ENCODE data around the gene LSM14A.

The LSM14A gene

DNA sequence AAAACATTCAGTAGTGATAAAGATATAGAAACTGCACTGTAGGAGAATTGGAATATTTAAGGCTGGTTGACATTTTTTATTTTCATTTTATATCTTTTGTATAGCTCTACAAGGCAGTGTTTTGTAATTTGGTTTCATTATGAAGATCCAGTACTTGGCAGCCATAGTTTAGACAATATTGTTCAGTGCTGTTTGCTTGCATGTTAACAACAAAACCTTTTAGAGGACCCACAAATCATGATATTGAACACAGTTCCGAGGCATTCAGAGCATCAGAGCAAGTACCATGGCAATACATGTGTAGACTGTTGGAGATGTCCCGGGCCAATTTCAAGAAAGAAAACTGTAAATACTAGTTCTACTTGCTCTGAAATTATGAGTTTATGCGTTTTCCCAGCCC lies 56.5 kb downstream of the LSM14A start:
- in situ Hi-C loops (cut with HindIII; ENCODE audit: low sequenced_read_pairs), result no loop called here
- TF ChIP-seq, protein P1, sequence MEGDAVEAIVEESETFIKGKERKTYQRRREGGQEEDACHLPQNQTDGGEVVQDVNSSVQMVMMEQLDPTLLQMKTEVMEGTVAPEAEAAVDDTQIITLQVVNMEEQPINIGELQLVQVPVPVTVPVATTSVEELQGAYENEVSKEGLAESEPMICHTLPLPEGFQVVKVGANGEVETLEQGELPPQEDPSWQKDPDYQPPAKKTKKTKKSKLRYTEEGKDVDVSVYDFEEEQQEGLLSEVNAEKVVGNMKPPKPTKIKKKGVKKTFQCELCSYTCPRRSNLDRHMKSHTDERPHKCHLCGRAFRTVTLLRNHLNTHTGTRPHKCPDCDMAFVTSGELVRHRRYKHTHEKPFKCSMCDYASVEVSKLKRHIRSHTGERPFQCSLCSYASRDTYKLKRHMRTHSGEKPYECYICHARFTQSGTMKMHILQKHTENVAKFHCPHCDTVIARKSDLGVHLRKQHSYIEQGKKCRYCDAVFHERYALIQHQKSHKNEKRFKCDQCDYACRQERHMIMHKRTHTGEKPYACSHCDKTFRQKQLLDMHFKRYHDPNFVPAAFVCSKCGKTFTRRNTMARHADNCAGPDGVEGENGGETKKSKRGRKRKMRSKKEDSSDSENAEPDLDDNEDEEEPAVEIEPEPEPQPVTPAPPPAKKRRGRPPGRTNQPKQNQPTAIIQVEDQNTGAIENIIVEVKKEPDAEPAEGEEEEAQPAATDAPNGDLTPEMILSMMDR (IDR thresholded peaks at IDR 0.05; ENCODE audit: low read depth, low read length, missing control alignments), result no peak
- no peak overlapping the region for H3K4me3 ChIP-seq (ENCODE audit: low read depth, low read length)
- DNase-seq (ENCODE audit: low read depth), result no peak

DNA sequence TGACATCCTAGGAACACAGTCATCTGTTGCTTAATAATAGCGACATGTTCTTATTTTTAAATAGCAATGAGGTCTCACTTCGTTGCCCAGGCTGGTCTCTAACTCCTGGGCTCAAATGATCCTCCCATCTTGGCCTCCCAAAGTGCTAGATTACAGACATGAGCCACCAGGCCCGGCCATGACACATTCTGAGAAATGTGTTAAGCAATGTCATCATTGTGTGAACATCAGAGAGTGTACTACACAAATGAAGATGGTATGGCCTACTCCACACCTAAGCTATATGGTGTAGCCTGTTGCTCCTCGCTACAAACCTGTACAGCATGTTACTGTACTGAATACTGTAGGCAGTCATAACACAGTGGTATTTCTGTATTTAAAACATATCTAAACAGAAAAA lies 57.4 kb downstream of the LSM14A start:
- H3K4me3 ChIP-seq (ENCODE audit: low read depth, low read length), result no peak overlapping the region
- DNase-seq (ENCODE audit: low read depth), result no peak
- in situ Hi-C loops (cut with HindIII; ENCODE audit: low sequenced_read_pairs), result no loop called here
- TF ChIP-seq, protein P1 (IDR thresholded peaks at IDR 0.05; ENCODE audit: low read depth, low read length, missing control alignments), result no peak

DNA sequence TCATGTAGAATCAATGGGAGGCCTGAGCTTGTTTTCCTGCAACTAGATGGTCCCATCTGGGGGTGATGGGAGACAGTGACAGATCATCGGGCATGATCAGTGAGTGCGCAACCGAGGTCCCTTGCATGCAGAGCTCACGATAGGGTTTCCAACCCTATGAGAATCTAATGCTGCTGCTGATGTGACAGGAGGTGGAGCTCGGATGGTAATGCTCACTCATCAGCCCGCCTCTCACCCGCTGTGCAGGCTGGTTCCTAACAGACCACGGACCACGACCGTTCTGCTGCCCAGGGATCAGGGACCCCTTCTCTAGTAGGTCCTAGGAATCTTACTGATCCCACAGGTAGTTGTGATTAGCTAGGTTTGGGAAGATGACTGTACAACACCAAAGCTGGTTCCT lies 58.5 kb downstream of the LSM14A start:
- in situ Hi-C loops (cut with HindIII; ENCODE audit: low sequenced_read_pairs), result no loop called here
- TF ChIP-seq, protein P1 (IDR thresholded peaks at IDR 0.05; ENCODE audit: low read depth, low read length, missing control alignments), result no peak
- DNase-seq (ENCODE audit: low read depth), result no peak
- no peak overlapping the region for H3K4me3 ChIP-seq (ENCODE audit: low read depth, low read length)

DNA sequence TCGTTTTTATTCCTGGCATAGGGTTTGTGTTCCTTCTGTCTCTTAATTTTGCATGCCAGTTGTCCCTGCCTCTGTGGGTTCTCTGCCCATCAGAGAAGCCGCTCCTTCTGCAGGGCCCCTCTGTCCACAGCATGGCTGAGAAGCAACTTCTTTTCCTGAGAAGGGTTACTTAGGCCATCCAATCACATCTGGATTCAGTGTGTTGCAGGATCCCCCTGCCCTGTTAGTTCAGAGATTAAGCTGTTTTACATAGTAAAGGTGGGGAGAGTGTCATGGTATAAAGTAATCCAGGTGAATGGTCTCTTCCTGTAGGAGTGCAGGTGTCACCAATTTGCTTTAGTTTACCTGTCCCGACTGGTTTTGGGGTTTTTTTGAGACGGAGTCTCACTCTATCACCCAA lies 59.1 kb downstream of the LSM14A start:
- no peak overlapping the region for H3K4me3 ChIP-seq (ENCODE audit: low read depth, low read length)
- no peak for DNase-seq (ENCODE audit: low read depth)
- TF ChIP-seq, protein P1 (IDR thresholded peaks at IDR 0.05; ENCODE audit: low read depth, low read length, missing control alignments), result no peak
- in situ Hi-C loops (cut with HindIII; ENCODE audit: low sequenced_read_pairs), result no loop called here

DNA sequence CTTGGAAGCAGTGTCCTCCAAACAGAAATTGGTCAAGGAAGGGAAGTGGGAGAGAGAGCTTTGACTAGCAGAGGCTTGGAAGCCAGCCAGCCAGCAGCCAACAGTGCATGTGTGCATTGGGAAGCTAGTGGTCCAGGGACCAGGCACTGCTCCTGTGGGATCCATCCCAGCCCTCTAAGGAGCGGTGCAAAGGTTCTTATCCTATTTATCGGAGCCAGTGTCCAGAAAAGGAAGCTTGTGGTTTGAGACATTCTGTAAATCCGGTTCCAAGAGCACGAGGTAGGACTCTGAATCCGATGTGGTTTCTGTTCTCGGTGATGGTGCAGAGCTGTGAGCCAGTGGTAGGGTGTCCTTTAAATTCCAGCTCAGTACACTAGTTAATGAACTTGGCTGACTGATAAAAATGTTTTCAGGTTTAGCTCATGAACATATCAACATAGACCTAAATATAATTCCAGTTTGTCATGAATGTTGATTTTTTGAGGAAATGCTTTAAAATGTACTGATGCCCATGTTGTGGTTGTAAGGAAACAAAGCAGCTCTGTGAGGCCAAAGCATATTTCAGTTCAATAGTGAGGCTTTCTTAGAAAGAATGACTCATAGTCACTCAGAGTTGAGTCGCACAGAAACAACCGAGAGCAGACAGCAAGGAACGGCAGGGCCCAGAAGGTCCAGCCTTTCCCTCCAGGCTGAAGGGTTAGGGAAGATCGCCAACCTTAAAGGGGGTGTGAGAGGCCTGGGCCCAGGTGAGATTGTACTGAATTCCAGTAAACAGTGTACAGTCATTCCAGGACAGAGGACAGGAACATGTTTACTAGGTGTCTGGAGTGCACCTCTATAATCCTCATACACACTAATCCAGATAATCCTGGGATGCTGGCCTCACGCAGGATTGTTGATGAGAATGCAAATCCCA lies 60.5 kb downstream of the LSM14A start:
- TF ChIP-seq, protein P1 (IDR thresholded peaks at IDR 0.05; ENCODE audit: low read depth, low read length, missing control alignments), result no peak
- H3K4me3 ChIP-seq (ENCODE audit: low read depth, low read length), result no peak overlapping the region
- DNase-seq (ENCODE audit: low read depth), result peak; percentile 95
- in situ Hi-C loops (cut with HindIII; ENCODE audit: low sequenced_read_pairs), result no loop called here

DNA sequence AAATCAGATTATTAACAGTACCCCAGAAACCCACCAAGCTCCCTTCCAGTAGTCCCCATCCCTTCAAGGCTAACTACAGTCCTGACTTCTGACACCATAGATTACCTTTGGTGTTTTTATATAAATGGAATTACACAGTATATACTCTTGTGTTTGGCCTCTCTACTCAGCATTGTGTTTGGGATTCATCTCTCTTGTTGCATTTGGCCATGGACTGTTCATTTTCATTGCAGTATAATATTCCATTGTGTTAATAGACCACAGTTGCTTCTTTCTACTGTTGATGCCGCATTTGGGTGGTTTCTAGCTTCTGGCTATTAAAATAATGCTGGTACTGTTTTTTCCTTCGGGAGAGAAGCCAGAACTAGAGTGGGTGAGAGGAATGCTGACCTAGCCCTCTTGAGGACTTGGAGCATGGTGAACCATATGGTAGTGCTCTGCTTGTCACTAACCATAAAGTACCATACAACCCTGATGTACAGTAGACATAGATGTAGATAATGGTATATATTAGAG lies 63.2 kb downstream of the LSM14A start:
- H3K4me3 ChIP-seq (ENCODE audit: low read depth, low read length), result no peak overlapping the region
- TF ChIP-seq, protein P1 (IDR thresholded peaks at IDR 0.05; ENCODE audit: low read depth, low read length, missing control alignments), result no peak
- in situ Hi-C loops (cut with HindIII; ENCODE audit: low sequenced_read_pairs), result no loop called here
- no peak for DNase-seq (ENCODE audit: low read depth)

Measured in astrocyte of the cerebellum (primary cell).